Measurements from ENCODE around the gene GAL3ST1.
"Not testable (repeated sequence)": the region's sequence is repeated elsewhere in the genome, so short reads cannot be mapped to it uniquely, and the experiment has no call there.

Gene GAL3ST1

DNA sequence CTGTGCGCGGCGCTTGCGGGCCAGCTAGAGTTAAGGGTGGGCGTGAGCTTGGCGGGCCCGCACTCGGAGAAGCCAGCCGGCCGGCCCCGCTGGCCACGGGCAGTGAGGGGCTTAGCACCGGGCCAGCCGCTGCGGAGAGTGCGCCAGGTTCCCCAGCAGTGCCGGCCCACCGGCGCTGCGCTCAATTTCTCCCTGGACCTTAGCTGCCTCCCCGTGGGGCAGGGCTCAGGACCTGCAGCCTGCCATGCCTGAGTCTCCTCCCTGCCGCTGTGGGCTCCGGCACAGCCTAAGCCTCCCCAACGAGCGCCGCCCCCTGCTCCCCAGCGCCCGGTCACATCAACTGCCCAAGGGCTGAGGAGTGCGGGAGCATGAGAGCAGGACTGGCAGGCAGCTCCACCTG, 22.4 kb upstream of the GAL3ST1 start:
- DNase-seq (ENCODE audit: low read depth in 2 of 2) = no peak

DNA sequence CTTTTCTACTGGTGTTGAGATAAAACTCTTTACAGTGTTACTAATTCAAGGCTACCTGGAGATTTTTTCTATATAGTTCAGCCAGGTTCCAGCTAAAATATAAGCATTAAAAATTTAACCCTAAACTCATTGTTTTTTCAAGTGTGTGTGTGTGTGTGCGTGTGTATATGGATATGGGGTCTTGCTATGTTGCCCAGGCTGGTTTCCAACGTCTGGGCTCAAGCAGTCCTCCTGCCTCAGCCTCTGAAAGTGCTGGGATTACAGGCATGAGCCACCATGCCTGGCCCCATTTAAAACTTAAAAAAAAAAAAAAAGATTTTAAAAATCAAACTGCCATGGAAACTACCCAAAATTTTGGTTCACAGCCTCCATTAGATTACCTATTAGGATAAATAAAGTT, 21.7 kb upstream of the GAL3ST1 start:
- no peak for DNase-seq (ENCODE audit: low read depth in 2 of 2)

DNA sequence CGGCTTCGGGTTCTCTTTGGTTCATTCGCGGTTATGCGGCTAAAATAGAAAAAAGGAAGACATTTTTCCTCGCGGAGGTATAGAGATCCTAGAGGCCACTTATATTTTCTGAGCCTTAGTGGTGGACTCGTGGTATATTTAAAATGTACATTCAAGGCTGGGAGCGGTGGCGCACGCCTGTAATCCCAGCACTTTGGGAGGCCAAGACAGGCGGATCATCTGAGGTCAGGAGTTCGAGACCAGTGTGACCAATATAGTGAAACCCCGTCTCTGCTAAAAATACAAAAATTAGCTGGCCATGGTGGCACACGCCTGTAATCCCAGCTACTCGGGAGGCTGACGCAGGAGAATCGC, 17.9 kb upstream of the GAL3ST1 start:
- DNase-seq (ENCODE audit: low read depth in 2 of 2) = not testable (repeated sequence)

DNA sequence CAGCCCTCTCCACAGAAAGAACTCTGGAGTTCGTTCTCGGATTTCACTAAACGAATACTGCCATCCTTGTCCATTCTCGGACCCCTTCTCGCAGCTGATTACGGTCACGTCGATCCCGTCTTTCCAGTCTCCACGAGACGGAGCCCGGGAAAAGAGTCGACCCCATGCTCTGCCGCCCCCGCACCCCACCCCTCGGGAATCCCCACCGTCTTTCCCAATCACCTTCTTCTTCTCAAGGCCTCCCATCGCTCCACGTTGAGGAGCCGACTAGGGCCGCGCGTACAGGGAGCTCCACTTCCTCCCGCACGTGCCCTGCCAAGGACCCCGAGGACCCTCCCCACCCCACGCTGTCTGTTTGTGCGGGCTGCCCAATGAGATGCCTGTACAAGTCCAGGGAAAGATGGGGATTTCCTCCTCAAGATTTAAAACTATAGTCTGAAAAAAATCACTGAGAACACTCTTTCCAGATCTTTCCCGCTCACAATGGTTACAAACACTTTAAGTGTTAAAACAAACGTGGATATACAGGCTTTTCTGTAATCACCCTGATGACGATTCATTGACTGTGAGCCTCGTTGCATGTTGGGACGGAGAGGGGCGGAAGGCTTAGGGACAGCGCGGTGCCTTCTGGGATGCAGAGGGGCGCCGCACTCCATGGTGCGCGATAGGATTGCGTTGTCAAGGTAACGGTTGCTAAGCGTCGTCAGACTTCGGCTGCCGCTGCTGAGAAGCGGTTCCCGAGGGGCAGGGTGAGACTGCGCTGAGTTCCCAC, 17.3 kb upstream of the GAL3ST1 start, which contains the start of gene PES1:
Gene PES1 (minus strand): TSS at position 323 of the 772 bp plus-strand sequence. CDS start 77 bp downstream, at position 246.
- peak; percentile 88 to 89 for DNase-seq (ENCODE audit: low read depth in 2 of 2)

DNA sequence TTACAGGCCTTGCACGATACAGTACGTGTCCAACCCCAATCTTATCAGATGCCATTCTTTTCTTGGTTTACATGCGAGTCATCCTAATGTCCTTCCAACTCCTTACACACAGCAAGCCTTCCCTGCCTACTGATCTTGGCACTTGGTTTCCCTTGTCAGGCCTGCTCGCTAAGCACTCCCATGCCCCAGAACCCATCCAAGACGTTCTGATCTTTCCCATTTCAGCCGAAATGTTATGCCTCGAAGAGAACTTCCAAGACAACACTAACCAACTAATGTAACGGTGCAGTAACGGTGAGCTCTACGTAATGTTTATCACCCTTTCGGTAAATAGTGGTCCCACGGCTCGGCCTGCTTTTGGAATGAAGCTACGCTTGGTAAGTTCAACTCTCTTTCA, 16.7 kb upstream of the GAL3ST1 start:
- DNase-seq (ENCODE audit: low read depth in 2 of 2) = no peak

DNA sequence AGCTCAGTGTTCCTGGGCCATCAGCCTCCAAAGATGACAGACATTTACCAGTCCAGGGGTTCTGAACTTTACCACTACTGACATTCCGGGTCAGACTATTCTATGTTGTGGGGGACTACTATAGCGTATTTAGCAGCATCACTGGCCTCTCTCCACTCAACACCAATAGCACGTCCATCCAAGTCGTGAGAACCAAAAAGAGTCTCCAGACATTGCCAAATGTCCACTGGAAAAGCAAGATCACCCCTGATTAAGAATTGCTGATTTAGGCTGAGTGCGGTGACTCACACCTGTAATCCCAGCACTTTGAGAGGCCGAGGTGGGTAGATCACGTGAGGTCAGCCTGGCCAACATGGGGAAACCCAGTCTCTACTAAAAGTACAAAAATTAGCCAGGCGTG, 11.9 kb upstream of the GAL3ST1 start:
- DNase-seq (ENCODE audit: low read depth in 2 of 2) = no peak

DNA sequence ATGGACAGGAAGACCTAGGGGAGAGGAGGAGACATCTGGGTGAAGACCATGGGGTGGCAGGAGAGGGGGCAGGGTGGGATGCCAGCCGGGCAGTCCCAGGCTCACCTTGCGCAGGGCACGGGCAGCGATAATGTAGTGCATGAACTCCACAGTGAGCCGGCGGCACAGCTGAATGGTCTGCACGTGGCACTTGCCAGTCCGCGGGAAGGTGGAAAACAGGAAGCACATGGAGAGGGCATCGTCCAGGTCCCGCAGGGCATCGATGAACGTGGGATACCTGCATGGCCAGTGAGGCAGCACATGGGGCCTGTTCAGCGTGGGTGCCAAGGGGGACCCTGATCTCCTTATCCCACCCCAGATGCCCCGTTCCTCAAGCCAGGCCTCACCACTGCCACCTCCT, 10.0 kb upstream of the GAL3ST1 start:
- DNase-seq (ENCODE audit: low read depth in 2 of 2) = no peak

DNA sequence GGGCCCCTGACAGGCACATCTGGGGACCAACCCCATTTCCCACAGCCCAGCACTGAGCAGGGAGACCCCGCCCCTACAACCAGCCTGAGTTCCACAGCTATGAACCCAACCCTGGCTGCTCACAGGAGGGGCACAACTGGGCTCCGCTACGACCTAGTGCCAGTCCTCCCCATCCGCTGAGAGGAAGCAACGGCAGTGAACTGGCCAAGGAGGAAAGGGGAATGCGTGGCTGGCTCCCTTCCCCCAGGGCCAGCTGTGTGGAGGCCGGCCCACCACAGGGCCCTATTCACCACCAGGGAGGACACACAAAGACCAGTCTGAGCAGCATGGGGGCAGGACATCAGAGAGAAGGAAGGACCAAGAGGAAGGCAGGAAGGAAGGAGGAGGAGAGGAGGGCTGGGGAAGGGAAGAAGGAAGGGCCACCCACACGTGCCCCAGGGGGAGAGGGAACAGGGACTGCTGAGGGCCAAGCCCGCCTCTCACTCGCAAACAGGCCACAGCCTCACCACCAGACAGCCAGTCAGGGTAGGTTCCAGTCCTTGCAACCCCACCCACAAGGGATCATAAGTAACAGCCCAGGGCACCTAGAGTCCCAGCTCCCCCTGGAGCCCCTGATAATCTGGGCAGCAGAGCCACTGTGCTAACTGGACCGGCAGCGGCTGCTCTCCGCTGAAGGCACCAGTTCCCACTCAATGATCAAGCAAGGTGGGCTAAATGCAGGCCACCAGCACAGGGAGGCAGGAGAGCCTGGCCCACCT, 8.5 kb upstream of the GAL3ST1 start:
- no peak for DNase-seq (ENCODE audit: low read depth in 2 of 2)

DNA sequence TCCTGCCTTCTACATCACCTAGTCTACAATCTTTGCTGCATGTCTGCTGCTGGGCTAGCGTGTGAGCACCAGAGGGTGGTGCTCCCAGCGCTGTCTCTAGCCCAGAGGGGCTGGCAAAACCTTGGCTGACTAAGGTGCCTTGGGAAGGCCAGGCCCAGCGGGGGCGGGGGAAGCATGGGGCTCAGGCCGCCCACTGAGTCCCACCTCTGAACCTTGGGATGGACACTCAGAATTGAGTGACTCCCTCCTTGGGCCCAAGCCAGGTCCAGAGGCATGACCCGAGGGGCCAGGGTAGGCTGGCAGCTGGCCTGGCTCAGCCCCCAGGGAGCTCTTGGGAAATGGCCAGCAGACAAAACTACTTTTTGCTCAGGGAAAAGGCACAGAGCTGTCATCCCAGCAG, 7.6 kb upstream of the GAL3ST1 start:
- DNase-seq (ENCODE audit: low read depth in 2 of 2) = no peak

DNA sequence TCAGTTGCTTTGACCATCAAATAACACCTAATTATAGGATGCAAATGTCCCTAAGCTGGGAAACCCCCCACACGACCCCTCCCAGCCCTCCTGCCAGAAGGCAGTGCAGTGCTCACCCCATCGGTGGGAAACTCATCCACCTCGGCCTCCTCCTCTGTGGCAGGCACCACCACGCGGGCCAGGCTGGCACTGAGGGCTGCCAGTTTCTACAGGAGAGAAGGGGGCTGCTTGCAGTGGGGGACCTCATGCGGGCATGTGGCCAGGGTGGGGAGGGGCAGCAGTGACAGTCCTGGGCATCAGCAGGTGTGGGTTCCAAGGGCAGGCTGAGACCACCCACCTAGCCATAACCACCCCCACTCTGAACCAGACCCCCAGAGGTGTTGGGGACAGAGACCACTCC, 6.4 kb upstream of the GAL3ST1 start:
- no peak for DNase-seq (ENCODE audit: low read depth in 2 of 2)

DNA sequence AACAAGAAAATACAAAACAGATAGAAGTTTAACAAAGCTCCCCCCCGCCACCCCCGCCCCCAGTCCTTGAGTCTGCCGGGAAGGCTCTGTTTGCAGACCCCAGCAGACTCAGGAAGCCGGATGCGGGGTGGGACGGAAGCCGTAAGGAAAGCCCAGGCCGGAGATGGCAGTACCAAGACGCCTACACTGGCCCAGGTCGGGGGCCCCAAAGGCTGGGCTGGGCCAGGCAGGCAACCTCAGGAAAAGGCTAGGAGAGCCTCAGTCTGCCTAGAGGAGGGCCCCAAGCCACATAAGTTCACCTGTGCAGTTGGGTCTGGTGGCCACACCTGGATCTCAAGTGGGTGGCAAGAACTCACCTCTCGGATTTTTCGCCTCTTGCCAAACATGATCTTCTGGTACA, 4.0 kb upstream of the GAL3ST1 start:
- no peak for DNase-seq (ENCODE audit: low read depth in 2 of 2)

DNA sequence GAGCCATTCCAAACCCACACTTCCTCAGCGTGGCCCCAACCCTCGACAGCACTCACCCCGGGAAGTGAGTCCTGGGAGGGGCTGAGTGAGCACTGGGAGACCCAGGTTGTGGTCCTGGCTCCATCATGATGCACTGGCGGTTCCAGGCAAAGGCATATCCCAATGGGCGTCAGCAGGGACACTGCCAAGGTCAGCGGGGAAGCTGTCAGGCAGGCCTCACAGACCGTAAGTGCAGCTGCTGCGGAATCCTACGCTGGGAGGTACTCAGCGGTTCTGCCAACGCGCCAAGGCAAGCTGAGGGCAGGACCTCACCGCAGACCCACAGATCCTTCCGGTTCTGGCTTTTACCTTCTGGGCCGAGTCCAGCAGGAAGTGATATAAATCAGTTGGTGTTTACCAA, 1.4 kb upstream of the GAL3ST1 start:
- DNase-seq (ENCODE audit: low read depth in 2 of 2) = no peak

DNA sequence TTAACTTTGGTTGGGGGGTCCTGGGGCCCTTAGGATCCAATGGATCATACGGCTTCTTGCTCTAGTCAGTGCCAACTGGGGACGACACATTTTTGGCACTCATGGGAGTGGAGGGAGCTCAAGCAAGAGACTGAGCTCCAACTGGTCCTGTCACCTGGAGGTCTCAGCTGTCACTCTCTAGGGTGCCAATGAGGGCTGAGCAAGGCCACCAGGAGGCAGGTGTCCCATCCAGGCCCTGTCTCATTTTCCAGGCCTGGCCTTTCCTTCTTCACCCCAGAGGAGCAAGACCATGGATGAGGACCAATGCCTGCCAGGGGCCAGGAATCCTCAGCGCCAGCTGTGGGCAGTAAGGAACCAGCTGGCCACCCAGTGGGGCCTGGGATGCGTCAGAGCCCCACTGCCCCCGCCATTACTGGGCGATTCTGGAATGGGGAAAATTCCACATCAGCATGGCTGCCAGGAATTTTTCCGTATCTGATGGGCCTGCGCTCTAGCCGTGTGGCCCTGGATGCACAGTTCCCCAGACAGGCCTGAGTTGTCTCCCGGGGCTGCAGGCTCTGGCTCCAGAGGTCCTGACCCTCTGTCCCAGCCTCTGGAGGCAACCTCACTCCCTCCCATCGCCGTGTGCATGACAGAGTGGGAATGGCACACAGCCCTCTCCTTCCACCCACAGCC, 669 bp upstream of the GAL3ST1 start:
- no peak for DNase-seq (ENCODE audit: low read depth in 2 of 2)

DNA sequence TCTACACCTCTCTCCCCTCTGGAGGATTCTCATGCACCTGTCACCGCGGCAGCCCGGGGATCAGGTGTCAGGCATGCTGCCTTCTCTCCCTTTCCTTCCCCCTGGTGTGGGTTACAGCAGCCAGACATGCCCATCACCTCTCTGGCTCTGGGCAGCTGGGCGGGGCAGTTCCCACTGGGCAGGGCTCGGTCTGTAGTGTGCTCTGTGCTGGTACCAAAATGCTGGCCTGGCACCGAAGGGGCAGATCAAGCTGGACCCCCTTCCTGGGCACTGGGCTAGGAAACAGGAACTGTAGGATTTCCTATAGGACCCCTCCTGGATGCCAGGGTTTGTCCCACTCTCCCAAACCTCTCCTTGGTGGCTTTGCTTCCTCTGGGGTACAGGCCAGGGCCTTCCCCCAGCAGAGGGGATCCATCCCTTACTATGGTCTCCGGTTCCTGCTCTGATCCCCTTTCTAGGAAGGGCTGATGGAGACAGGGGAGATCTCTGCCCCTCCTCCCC, 821 bp downstream of the GAL3ST1 start:
- no peak for DNase-seq (ENCODE audit: low read depth in 2 of 2)

DNA sequence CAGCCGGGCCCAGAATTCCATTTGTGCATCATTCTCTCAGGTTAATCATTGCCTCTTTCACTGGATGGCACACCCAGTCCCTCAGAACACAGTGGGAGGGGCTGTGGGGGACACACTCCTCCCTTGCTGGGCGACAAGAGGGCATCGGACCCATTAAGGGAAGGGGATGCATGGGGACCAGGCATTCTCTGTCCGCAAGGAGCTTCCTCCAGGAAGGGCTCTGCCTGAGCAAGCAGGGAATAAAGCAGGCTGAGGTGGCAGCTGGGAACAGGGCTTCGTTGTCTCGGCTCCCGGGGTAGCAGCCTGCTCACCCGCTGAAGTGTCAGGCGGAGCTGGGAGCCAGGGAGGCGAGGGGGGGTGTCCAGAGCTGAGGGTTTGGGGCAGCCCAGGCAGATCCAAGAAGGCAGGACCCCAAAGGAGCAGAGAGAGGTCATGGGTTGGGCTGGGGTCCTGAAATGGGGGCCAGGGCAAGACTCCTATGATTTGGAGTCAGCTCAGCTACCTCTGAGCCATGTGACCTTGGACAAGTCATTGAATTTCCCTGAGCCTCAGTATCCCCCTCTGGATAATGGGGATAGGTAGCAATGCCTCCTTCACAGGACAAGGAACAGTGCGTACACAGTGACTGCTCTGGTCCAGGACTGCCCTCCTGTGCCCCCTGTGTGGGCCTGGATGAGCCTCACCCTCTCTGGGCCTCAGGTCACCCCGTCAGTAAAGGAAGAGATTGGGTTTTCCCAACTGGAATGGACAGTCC, 1.4 kb downstream of the GAL3ST1 start:
- no peak for DNase-seq (ENCODE audit: low read depth in 2 of 2)

DNA sequence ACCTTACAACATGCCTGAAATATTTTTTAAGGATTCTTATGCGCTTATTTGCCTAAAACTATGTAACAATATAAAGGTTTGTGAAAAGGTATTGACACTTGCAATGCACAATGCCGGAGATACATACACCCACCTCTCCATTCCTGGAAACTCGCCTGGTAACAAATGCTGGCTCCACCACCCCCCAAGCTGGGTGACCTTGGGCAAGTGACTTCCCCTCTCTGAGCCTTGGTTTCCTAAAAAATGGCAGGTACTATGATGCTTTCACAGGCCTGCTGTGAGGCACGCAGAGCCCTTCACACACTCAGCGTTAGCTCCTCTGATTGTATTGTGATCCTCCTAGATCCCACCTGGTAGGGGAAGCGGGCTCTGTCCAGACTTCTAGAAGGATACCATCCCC, 2.3 kb downstream of the GAL3ST1 start:
- no peak for DNase-seq (ENCODE audit: low read depth in 2 of 2)

DNA sequence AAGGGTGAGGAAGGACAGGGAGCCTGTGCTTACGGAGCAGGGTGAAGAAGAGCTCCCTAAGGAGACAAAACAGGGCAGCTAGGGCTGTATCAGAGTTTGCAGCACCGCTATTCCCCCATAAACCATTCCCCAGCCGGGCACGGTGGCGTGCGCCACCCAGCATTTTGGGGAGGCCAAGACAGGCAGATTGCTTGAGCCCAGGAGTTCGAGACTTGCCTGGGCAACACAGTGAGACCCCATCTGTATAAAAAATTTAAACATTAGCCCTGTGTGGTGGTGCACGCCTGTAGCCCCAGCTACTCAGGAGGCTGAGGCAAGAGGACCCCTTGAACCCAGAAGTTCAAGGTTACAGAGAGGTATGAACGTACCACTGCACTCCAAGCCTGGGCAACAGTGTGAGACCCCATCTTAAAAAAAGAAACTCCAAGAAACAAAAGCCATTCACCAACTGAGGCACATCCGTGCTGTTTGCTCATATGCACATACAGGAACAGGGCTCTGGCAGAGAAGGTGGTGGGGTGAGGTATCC, 4.7 kb downstream of the GAL3ST1 start:
- DNase-seq (ENCODE audit: low read depth in 2 of 2) = no peak

DNA sequence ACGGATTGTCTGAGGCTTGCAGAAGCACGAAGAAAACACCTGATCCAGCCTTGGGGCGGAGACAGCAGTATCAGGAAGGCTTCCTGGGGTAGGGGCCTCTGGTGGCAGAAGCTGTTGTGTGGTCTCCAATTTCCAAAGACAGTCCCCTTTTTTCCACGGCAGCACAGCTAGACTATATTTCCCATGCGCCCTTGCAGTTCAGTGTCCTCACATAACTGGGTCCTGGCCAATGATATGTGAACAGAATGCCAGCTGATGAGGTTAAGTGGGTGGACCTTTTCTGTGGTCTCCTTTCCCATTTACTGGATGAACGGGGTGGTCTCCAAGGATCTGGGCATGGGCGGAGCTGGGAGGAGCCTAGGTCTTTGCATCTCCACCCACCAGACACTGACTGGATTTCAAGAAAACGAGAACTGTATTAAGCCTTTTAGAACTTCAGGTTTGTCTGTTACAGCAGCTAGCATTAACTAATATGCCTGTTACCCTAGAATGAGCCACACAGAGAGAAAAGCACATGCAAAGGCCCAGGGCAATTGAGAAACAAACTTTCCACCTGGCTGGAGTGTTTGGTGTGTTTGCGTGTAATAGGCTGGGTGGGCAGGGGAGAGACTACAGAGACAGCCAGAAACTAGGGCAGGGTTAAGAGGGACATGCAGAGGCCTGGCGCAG, 6.2 kb downstream of the GAL3ST1 start:
- no peak for DNase-seq (ENCODE audit: low read depth in 2 of 2)

DNA sequence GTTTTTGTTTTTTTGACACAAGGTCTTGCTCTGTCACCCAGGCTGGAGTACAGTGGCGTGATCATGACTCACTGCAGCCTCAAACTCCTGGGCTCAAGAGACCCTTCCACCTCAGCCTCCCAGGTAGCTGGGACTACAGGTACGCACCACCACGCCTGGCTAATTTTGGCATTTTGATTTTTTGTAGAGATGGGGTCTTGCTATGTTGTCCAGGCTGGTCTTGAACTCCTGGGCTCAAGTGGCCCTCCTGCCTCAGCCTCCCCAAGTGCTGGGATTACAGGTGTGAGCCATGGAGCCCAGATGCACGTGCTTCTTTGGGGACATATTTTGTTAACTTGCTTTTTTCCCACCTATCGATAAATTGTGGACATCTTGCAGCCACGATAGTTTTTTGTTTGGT, 7.2 kb downstream of the GAL3ST1 start:
- DNase-seq (ENCODE audit: low read depth in 2 of 2) = not testable (repeated sequence)

DNA sequence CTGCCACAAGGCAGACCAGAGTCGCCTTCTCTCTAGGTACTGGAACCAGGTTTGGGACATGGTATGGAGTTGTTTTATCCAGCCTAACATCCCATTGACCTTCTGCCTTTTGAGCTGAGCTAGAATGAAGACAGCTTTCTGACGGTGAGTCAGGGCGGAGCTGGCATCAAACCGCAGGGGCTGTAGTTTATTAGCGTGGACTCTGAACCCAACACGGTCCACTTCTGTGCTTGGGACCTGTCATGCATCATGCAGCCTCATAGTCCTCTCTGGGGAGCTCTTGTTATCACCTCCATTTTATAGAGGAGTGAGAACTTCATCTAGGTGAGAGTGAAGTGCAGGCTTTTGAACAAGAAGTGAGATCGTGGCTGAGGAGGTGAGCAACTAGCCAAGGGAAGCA, 8.3 kb downstream of the GAL3ST1 start:
- no peak for DNase-seq (ENCODE audit: low read depth in 2 of 2)

DNA sequence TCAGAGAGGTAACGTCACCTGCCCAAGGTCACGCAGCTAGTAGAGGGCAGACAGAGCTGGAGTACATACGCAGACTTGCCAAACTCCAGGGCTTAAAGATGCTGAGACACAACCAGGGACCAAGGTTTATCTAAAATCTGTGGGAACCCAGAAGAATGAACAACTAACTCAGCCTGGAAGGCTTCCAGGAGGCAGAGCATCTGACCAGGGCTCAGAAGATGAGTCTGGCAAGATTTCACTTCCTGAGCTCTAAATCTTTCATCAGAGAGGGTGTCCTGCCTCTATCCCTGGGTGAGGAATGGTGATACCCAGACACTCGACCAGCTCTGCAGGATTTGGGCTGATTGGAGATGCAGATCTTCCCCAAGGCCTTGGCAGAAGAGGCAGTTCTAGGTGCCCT, 9.1 kb downstream of the GAL3ST1 start:
- no peak for DNase-seq (ENCODE audit: low read depth in 2 of 2)
